Lung (tissue), 12 donors: ENCODE data around the gene ARL6IP4. TPM values are rescaled to one million over a fixed set of nuclear protein-coding genes. Genes with fewer than 3 reads are reported as not detected.

ENCODE experiments used
- ATAC-seq: fragments of 200-7000 bp; cut with Tn5 transposase; one replicate; pipeline ENCODE4 v1.9.1; 2020; ENCODE audit warnings: moderate number of reproducible peaks; ENCODE audit not compliant: insufficient read depth, low FRiP score
- DNase-seq, 3 donors: peaks; one replicate each; pipeline ENCODE4 v3.0.0-alpha.2; 2013 to 2017
- H3K27ac ChIP-seq, 2 donors: one replicate each; pipeline ENCODE4 v1.5.1; 2013; ENCODE audit warnings: mild to moderate bottlenecking in 2 of 2, moderate library complexity in 2 of 2, control low read depth in 1 of 2, inconsistent platforms in 1 of 2, low read depth in 1 of 2, low read length in 1 of 2
- H3K27me3 ChIP-seq, 3 donors: one replicate each; pipeline ENCODE4 v1.5.1; 2013; ENCODE audit warnings: low read length in 2 of 3; ENCODE audit not compliant: control insufficient read depth in 3 of 3, insufficient read depth in 3 of 3
- H3K36me3 ChIP-seq, 4 donors: one replicate each; pipeline ENCODE4 v1.5.1; 2013; ENCODE audit warnings: low read length in 4 of 4, mild to moderate bottlenecking in 1 of 4, moderate library complexity in 1 of 4; ENCODE audit not compliant: control insufficient read depth in 4 of 4, insufficient read depth in 4 of 4
- H3K4me1 ChIP-seq, 5 donors: one replicate each; pipeline ENCODE4 v1.5.1; 2013; ENCODE audit warnings: low read length in 5 of 5, mild to moderate bottlenecking in 2 of 5, moderate library complexity in 1 of 5; ENCODE audit not compliant: control insufficient read depth in 5 of 5, insufficient read depth in 5 of 5
- H3K4me3 ChIP-seq: one replicate; pipeline ENCODE4 v1.5.1; 2013; ENCODE audit warnings: mild to moderate bottlenecking, control low read depth, moderate library complexity
- H3K9ac ChIP-seq, 2 donors: one replicate each; pipeline ENCODE4 v1.5.1; 2013; ENCODE audit warnings: low read length in 2 of 2, control low read depth in 1 of 2; ENCODE audit not compliant: insufficient read depth in 1 of 2
- H3K9me3 ChIP-seq, 4 donors: one replicate each; pipeline ENCODE4 v1.5.1; 2013; ENCODE audit warnings: low read length in 3 of 4, mild to moderate bottlenecking in 1 of 4, moderate library complexity in 1 of 4; ENCODE audit not compliant: control insufficient read depth in 4 of 4, insufficient read depth in 3 of 4
- CTCF ChIP-seq: IDR thresholded peaks from 2 replicates; pipeline ENCODE4 v1.5.1; 2012; ENCODE audit warnings: mild to moderate bottlenecking; ENCODE audit errors: control extremely low read depth, extremely low read depth
- WGBS, 2 donors: extraction: QIAGEN DNeasy Blood & Tissue Kit; methylation state at CpG; one replicate each; pipeline ENCODE4 v1.1.7; 2013; 5-methylcytosine and 5-hydroxymethylcytosine counted together
- polyA plus RNA-seq, 2 donors: library from polyadenylated mRNA; stranded (reverse); fragments of 200-250 nt; gene quantifications; one replicate each; pipeline ENCODE4 v1.2.1, GENCODE V29; 2013
- total RNA-seq, 2 donors: library from RNA; depleted of rRNA in 1 of 2; stranded (reverse); fragments of >200 nt in 1 of 2; gene quantifications; one replicate each; pipeline ENCODE4 v1.2.1, GENCODE V29; 2014 to 2021
- donor health status: control.
- donor health status: control.
- donor health status: Bipolar disorder and iron deficiency.
- donor health status: healthy.
- donor health status: DM: yes; HTN: yes; CAD: no.

The ARL6IP4 gene
- total and polyA plus RNA-seq, 4 donors: 83.6 to 354 (median 192) TPM

DNA sequence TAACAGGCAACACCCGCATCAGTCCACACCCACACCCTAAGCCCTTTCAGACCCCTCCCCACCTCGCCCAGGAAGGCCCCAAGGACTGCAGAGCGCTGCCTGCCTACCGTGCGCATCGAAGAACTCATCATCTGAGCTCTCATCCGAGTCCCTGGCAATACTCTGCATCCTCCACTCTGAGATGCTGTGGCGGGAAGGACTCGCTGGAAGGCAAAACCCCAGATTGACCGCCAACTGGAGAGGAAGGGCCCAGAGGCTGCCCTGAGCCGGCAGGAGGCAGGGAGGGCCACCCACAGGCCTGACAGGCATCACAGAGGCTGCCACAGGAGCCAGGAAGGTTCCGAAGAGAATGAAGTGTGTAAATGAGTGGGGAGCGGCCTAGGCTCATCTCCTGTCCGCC, 23.8 kb downstream of the ARL6IP4 start:
- Histone ChIP-seq H3K4me3 (no peak overlapping the region), H3K27me3 (no peaks in the 10 kb centered on the region), H3K9me3 (no peaks in the 10 kb centered on the region), H3K4me1 (no peaks in the 10 kb centered on the region), H3K36me3 (peaks cover 0 to 43% (median 4%) of the 10 kb centered on the region in 4 donors), H3K9ac (no peak overlapping the region), H3K27ac (no peak overlapping the region)
- no peak for TF ChIP-seq CTCF
- WGBS, 2 donors: 91 to 92% methylated on average over 14 of the region's 14 CpGs
- no peak for ATAC-seq
- no peak for DNase-seq

DNA sequence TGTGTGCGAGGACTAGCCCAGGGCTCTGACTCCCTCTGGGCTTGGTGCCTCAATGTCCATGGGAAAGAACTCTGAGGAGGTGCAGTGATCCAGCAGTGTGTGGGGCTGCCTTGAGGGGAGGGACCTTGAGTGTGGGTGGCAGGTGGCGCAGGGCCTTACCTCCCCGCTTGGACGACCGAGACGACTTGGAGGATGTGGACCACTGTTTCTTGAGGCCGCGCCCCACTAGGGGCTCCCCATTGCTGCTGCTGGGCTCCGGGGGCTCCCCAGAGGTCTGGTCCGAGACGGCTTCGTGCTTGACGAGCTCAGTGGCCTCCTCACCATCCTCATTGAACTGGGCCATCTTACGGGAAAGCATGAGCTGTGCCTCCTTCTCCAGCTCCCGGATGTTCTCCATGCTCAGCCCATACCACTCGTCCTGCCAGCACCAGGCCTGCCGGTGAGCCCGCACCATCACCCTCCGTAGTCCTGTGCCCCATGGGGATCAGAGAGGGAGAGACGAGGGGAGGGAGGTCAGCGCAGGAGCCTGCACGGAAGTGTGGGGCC, 24.7 kb downstream of the ARL6IP4 start:
- Histone ChIP-seq H3K36me3 (peaks cover 0 to 37% (median 2%) of the 10 kb centered on the region in 4 donors), H3K27ac (no peak overlapping the region), H3K9me3 (no peaks in the 10 kb centered on the region), H3K4me1 (no peaks in the 10 kb centered on the region), H3K9ac (no peak overlapping the region), H3K27me3 (no peaks in the 10 kb centered on the region), H3K4me3 (no peak overlapping the region)
- 96 to 97% methylated on average over 22 of the region's 22 CpGs for WGBS, 2 donors
- DNase-seq: no peak
- no peak for TF ChIP-seq CTCF
- ATAC-seq: no peak

GRCh38 chr12:123006977-123007376, 26.5 kb downstream of the ARL6IP4 start:
- Histone ChIP-seq H3K4me3 (no peak overlapping the region), H3K9ac (no peak overlapping the region), H3K27ac (no peak overlapping the region), H3K4me1 (no peaks in the 10 kb centered on the region), H3K27me3 (no peaks in the 10 kb centered on the region), H3K36me3 (peaks cover 0 to 38% (median 2%) of the 10 kb centered on the region in 4 donors), H3K9me3 (no peaks in the 10 kb centered on the region)
- WGBS, 2 donors: 85 to 92% methylated on average over 12 of the region's 12 CpGs
- ATAC-seq (no peak), DNase-seq (no peak)
- no peak for TF ChIP-seq CTCF

DNA sequence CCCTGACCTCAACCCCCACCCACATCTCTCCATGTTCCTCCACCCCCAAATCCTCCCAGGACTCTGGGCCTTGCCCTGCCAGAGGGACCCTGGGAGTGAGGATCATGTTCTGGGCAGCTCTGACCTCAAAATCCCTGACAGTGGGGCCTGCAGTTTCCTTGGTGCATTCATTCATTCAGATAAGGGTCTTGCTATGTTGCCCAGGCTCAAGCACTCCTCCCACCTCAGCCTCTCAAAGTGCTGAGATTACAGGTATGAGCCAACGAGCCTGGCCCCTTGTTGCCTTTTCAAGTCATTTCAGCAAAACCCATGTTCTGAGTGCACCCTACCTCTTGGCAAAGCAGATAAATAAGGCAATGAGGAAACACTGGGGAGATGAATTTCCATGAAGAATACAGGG, 29.6 kb downstream of the ARL6IP4 start:
- no peaks in the 10 kb centered on the region for H3K4me1 ChIP-seq
- H3K9ac ChIP-seq: no peak overlapping the region
- H3K4me3 ChIP-seq: no peak overlapping the region
- DNase-seq: no peak
- ATAC-seq: no peak
- no peak for TF ChIP-seq CTCF
- 80 to 89% methylated on average over 1 of the region's 1 CpG for WGBS, 2 donors
- no peak overlapping the region for H3K27ac ChIP-seq
- H3K9me3 ChIP-seq: no peaks in the 10 kb centered on the region
- no peaks in the 10 kb centered on the region for H3K27me3 ChIP-seq
- peaks cover 0 to 28% (median under 1%) of the 10 kb centered on the region in 4 donors for H3K36me3 ChIP-seq
